Astrocyte of the cerebellum (primary cell): ENCODE results near the gene CNBP.
"Not testable (repeated sequence)": the region's sequence is repeated elsewhere in the genome, so short reads cannot be mapped to it uniquely, and the experiment has no call there.

ENCODE experiments used
- DNase-seq: peaks from one replicate; pipeline ENCODE4 v3.0.0-alpha.2; 2011; ENCODE audit warnings: low read depth
- H3K4me3 ChIP-seq: 2 replicates; pipeline ENCODE4 v1.5.1; 2011; ENCODE audit warnings: mild to moderate bottlenecking, low read depth, low read length, moderate library complexity
- in situ Hi-C: cut with HindIII; loops from 2 replicates; pipeline ENCODE4 v1.10.0; 2017; ENCODE audit warnings: low sequenced_read_pairs
- TF ChIP-seq, protein P1 (sequence below): IDR thresholded peaks from 2 replicates; pipeline ENCODE4 v1.5.1; 2012; ENCODE audit warnings: low read length, low read depth, moderate library complexity, mild to moderate bottlenecking; ENCODE audit errors: missing control alignments

Gene CNBP

DNA sequence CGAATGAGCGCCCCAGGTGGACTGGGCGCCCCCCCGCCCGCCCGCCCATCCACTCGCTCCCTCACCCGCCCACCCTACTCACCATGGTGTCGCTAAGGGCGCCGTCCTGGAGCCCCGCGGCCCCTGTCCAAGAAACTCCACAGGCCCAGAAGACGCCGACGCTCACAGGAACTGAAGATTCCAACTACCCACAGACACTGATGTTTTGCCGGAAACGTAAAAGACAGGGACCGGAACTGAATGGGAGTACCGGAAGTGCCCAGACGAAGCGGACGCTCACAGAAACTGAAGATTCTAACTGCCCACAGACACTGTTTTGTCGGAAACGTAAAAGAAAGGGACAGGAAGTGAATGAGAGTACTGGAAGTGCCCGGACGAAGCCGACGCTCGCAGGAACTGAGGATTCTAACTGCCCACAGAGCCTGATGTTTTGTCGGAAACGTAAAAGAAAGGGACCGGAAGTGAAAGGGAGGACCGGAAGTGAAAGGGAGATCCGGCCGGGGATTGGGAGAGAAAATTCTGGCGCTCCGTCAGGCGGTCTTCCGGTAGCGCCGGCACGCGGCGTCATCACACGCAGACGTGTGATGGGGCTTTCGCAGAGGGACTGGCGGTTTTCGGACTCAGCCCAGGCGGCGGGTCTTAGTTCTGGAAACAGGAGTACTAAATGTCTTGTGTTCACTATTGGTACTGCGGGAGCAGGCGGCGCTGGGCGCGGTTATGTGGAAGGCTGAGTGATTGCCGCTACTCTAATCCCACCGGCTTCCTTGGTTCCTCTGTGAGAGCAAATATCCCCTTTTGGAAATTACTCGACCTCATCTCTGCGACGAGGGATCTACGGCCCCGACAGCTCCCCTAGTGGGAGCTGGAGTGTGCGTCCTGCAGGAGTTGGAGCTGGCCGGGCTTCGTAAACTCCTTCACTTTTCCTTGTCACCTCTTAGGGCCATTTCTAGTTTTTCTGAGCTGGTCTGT is 22.5 kb downstream of the CNBP start, which contains the start of gene ISY1:
TSS of gene ISY1 (minus strand) at position 173 of the 969 bp plus-strand sequence. CDS start at position 85, 88 bp downstream.
- H3K4me3 ChIP-seq: peak within 1 kb of the TSS; percentile 92
- TF ChIP-seq, protein P1, sequence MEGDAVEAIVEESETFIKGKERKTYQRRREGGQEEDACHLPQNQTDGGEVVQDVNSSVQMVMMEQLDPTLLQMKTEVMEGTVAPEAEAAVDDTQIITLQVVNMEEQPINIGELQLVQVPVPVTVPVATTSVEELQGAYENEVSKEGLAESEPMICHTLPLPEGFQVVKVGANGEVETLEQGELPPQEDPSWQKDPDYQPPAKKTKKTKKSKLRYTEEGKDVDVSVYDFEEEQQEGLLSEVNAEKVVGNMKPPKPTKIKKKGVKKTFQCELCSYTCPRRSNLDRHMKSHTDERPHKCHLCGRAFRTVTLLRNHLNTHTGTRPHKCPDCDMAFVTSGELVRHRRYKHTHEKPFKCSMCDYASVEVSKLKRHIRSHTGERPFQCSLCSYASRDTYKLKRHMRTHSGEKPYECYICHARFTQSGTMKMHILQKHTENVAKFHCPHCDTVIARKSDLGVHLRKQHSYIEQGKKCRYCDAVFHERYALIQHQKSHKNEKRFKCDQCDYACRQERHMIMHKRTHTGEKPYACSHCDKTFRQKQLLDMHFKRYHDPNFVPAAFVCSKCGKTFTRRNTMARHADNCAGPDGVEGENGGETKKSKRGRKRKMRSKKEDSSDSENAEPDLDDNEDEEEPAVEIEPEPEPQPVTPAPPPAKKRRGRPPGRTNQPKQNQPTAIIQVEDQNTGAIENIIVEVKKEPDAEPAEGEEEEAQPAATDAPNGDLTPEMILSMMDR: peak; percentile 95
- peak; percentile 95 for DNase-seq
- in situ Hi-C loops: no loop called here

GRCh38 chr3:129144786-129145185 is 38.9 kb downstream of the CNBP start:
- TF ChIP-seq, protein P1: no peak
- H3K4me3 ChIP-seq: no peak overlapping the region
- no peak for DNase-seq
- in situ Hi-C loops: no loop called here

DNA sequence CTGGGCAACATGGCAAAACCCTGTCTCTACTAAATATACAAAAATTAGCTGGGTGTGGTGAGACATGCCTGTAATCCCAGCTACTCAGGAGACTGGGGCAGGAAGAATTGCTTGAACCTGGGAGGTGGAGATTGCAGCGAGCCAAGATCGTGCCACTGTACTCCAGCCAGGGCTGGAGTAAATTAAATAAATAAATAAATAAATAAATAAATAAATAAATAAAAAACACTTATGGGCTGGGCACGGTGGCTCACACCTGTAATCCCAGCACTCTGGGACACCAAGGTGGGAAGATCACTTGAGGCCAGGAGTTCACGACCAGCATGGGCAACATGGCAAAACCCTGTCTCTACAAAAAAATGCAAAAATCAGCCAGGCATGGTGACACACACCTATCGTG is 42.7 kb downstream of the CNBP start:
- in situ Hi-C loops, DNase-seq, H3K4me3 ChIP-seq: not testable (repeated sequence)

DNA sequence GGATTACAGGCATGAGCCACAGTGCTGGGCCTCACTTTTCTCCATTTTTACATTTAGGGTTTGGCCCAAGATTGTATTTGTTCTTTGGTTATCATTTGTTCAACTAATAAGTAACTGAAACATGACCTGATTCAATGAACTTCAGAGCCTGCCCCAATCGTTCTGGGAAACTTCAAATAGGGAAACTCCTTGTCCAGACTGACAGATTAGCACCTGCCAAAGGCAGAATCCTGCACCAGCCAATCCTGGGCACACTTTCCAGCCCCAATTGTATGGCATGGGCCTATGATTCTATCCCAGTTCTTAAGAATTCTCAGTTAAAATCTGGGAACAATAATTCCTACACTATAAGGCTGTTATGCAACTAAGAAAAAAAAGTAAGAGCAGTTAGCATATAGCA is 43.8 kb downstream of the CNBP start:
- no peak overlapping the region for H3K4me3 ChIP-seq
- in situ Hi-C loops: no loop called here
- DNase-seq: no peak
- TF ChIP-seq, protein P1: no peak

DNA sequence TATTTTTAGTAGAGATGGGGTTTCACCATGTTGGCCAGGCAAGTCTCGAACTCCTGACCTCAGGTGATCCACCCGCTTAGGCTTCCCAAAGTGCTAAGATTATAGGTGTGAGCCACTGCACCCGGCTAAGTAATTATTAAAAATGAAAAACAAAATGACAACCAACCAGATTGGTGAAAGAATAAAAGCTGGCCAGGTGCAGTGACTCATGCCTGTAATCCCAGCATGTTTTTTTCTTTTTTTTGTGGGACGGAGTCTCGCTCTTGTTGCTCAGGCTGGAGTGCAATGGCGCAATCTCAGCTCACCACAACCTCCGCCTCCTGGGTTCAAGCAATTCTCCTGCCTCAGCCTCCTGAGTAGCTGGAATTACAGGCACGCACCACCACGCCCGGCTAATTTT is 47.4 kb downstream of the CNBP start:
- H3K4me3 ChIP-seq, in situ Hi-C loops, DNase-seq: not testable (repeated sequence)

DNA sequence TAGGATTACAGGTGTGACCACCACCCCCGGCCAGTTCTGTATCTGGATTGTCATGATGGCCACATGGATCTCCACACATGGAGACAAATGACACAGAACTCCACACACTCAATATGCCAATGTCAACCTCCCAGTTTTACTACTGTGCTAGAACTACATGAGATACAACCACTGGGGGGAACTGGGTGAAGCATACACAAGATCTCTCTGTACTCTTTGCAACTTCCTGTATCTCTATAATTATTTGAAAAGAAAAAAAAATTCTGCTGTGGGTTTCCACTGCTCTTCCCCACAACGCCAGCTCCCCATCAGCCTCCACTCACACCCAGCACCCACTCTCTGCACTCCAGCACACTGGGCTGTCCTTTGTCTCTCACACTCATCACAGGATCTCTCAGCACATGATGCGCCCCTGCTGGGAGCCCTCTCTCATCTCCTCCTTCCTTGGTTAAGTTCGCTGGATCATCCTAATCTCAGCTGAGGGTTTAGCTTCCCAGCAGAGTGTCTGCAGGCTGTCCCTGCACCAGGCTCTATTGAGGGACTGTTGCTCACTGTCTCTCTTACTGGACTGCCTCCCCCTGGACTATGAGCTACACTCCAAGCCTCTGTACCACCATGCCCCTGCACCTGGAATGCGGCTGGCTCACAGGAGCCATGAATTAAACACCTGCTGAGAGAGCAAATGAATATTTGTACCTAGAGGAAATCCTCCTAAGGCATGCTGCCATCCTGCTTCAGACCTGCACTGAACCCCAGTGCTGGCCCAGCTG is 51.4 kb downstream of the CNBP start:
- TF ChIP-seq, protein P1: no peak
- DNase-seq: no peak
- in situ Hi-C loops: no loop called here
- no peak overlapping the region for H3K4me3 ChIP-seq

GRCh38 chr3:129131465-129132088 is 52.1 kb downstream of the CNBP start:
- no peak overlapping the region for H3K4me3 ChIP-seq
- in situ Hi-C loops: no loop called here
- no peak for DNase-seq
- TF ChIP-seq, protein P1: no peak
